Fibroblast of gingiva (primary cell): Measurements from ENCODE around the gene AADACL4.

ENCODE experiments used
- DNase-seq: peaks from one replicate; pipeline ENCODE4 v3.0.0-alpha.2; 2011; ENCODE audit warnings: low read depth

Gene AADACL4

GRCh38 chr1:12613180-12613579, 30.7 kb upstream of the AADACL4 start:
- no peak for DNase-seq

DNA sequence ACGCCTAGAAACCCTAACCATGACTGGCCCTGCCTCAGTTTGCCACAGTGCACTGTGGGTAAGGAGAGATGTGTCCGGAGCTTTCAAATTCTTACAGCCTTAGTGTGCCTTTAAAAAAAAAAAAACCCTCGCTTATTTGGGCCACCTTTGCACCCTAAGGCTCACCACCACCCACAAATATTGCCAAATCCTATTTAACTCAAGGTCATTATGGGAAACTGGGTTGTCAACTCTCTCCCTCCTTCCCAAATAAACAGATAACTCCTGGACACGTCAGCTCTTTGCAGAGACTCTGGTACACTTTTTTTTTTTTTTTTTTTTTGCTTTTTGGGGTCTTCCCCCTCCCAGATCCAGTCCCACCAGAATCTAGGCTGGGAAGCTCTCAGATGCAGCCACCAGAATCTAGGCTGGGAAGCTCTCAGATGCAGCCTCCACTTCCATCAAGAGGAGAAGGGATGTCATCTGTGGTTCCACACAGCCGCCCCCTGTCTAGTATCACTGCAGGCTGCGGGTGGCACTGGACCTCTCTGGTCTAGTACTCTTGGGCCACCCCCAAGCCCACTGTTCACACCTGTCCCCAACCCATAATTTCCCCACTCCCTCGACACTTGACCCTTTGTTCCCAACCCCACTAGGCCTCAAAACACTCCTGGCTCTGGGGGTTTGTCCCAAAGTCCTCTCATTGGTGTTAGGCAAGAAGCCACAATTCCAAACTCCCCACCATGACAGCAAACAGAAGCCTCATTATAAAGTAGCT, 29.3 kb upstream of the AADACL4 start:
- DNase-seq = no peak

DNA sequence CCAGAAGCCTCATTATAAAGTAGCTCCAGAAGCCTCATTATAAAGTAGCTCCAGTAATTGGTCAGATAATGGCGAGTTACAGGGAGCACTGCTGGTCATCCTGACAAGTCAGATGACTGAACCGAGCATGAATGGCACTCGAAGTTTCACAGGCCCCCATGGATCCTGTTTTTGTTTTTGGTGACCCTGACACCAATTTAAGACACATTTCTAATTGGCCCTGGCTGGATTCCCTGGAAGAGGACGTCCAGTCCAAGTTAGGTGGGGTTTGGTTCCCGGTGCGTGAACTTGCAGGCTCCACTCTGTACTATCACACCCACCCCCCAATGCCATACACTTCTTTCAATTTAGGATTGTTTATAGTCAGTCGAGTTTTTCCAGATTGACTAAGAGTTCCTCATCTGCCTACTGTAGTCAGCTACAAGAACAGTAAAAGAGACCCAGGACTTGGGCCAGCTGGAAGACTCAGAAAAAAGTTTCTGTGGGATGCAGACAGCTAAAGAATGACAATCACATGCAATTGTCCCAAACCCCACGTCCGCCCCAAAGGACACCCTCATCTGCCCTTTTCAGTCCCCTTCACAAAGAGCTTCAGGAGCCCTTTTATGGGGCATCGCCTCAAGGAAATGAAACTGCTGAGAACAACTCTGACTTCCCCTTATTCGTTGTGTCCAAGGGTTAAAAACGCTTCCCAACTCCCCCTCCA, 28.6 kb upstream of the AADACL4 start:
- no peak for DNase-seq

- DNase-seq = peak; percentile 36
Observed at GRCh38 chr1:12615865-12616708, 27.8 kb upstream of the AADACL4 start.

- DNase-seq = no peak
Observed at GRCh38 chr1:12616709-12617373, 27.0 kb upstream of the AADACL4 start.

- no peak for DNase-seq
Observed at GRCh38 chr1:12617511-12617900, 26.4 kb upstream of the AADACL4 start.

GRCh38 chr1:12617901-12618660, 25.8 kb upstream of the AADACL4 start, which contains the start of gene DHRS3:
DHRS3 (minus strand) TSS chr1:12618210; CDS start chr1:12617348, 862 bp downstream.
- DNase-seq = peak; percentile 52

GRCh38 chr1:12618661-12618964, 25.3 kb upstream of the AADACL4 start:
- no peak for DNase-seq

- peak; percentile 47 for DNase-seq
Observed at GRCh38 chr1:12618965-12619791, 24.7 kb upstream of the AADACL4 start.

GRCh38 chr1:12619792-12620487, 23.9 kb upstream of the AADACL4 start:
- DNase-seq = peak; percentile 81

- no peak for DNase-seq
Observed at GRCh38 chr1:12620488-12620865, 23.4 kb upstream of the AADACL4 start.

- DNase-seq = no peak
Observed at GRCh38 chr1:12620931-12621330, 23.0 kb upstream of the AADACL4 start.

DNA sequence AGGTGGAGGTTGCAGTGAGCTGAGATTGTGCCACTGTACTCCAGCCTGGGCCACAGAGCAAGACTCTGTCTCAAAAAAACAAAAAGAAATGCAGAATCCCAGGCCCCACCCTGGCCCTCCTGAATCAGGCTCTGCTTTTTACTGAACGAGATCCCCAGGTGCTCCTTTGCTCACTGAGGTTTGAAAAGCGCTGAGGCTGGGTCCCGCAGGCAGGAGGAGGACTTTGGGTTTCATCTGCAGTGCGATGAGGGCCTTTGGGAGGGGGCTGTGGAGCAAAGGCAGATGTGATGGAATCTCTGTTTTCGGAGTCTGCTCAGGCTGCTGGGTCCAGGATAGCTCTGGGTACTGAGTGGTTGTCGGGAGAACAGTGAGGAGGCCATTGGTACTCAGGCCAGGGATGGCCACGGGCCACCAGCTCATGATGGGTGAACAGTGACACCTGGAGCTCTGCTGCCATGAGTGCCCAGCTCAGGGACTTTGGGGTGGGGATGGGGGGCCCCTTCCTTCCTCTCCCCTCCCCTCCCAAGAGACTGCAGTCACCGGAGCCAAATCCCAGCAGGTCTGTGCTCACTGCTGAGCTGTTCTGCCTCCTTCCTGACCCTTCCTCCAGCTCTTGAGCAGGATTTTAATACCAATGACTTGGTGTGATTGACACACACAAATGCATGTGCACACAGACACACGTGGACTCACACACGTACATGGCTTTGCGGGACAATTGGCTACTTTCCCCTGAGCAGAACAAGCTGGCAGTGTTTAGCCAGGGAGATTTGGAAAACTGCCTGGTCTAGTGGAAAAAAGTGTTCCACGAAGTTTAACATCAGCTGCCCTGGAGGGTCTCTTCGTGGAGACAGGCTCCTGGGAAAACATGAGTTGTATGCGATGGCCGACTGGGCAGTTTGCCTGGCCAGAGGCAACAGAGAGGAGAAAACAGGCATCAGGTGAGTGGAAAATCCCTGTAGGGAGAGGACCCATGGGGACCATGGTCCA, 22.2 kb upstream of the AADACL4 start:
- DNase-seq = no peak

DNA sequence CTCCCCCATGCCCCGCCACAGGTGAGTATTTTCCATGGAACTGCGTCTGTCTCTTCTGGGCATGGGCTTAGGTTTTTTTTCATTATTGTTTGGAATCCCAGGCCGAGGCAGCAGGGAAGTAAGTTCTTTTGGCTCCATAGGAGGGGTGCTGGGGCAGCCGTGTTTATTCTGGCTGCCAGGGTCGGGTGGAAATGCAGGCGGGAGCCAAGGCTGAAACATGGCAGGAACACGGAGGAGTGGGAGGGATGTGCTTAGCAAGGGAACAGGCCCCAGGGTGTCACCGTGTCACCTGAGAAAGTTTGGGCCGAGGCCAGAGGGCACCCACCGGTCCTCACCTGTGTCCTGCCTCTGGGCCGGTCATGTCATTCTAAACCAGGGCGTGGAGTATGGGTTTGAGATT, 21.4 kb upstream of the AADACL4 start:
- no peak for DNase-seq

DNA sequence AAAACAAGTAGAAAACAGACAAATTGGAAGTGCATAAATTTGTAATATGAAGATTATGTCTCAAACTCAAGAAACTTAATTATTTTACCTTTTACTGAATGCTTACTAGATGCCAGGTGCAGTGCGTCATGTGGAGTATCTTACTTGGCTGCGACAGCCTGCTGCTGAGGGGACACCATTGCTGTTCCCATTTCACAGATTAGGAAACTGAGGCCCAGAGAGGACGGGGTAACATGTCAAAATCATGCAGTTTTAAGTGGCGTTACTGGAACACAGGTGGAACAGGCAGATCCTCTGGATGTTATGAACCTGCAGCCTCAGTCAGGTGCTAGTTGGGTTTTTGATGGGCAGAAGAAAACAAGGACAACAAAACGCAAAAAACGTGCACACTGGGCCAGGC, 18.6 kb upstream of the AADACL4 start:
- DNase-seq = no peak

DNA sequence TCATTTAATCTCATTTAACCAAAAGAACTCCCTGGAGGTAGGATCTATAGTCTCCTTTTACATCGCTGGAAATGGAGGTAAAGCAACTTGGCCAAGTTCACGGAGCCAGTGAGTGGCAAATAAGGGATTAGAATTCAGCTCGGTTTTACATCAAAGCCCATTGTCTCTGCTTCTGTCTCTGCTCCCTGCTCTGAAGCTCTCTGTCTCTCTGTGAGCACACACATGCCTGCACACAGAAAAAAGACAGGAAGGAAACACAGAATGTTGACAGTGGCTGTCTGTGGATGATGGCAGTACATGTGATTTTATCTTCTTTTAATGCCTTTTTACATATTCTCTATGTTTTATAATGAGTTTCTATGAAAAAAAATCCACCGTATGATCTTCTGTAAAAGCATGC, 17.0 kb upstream of the AADACL4 start:
- DNase-seq = no peak

DNA sequence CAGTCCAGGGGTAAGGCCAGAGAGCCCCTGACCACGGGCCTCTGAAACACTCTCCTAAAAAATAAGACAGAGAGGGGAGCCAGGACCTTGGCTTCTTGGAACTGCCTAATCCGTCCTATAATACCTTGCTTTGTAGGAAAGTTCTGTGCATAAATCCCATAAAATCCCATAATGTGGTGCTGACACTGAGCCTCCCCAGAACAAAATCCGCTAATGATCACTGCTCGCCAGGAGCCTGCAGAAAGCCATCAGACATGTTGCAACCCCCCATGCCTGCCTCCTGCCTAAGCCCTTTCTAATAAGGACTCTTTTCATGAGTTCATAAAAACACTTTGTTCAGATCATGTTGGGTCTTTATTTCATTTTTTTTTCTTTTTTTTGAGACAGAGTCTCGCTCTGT, 16.6 kb upstream of the AADACL4 start:
- DNase-seq = no peak

- DNase-seq = no peak
Observed at GRCh38 chr1:12629511-12629956, 14.4 kb upstream of the AADACL4 start.
